Endothelial cell (in vitro differentiated cells): ENCODE measurements around the gene VWA5B1. TPM values are rescaled to one million over a fixed set of nuclear protein-coding genes. Genes with fewer than 3 reads are reported as not detected.
A peak's percentile ranks its signal among the peaks of the same experiment; 100 is the strongest.

ENCODE experiments used
- DNase-seq: peaks from one replicate; pipeline ENCODE4 v3.0.0; 2021; ENCODE audit warnings: low spot score
- H3K27ac Mint-ChIP-seq: one replicate; pipeline ENCODE4 v1.8.0; 2021; ENCODE audit warnings: mixed read lengths, inconsistent platforms; ENCODE audit not compliant: unreplicated experiment
- H3K27me3 Mint-ChIP-seq: one replicate; pipeline ENCODE4 v1.8.0; 2021; ENCODE audit warnings: mild to moderate bottlenecking, moderate library complexity, mixed read lengths, inconsistent platforms; ENCODE audit not compliant: unreplicated experiment
- H3K36me3 Mint-ChIP-seq: one replicate; pipeline ENCODE4 v1.8.0; 2021; ENCODE audit warnings: mild to moderate bottlenecking, low read depth, mixed read lengths, inconsistent platforms; ENCODE audit not compliant: unreplicated experiment
- H3K4me1 Mint-ChIP-seq: one replicate; pipeline ENCODE4 v1.8.0; 2021; ENCODE audit warnings: mild to moderate bottlenecking, mixed read lengths, inconsistent platforms; ENCODE audit not compliant: unreplicated experiment
- H3K4me3 Mint-ChIP-seq: one replicate; pipeline ENCODE4 v1.8.0; 2021; ENCODE audit warnings: mild to moderate bottlenecking, mixed read lengths, inconsistent platforms; ENCODE audit not compliant: unreplicated experiment
- H3K9me3 Mint-ChIP-seq: one replicate; pipeline ENCODE4 v1.8.0; 2021; ENCODE audit warnings: mixed read lengths, inconsistent platforms; ENCODE audit not compliant: unreplicated experiment
- total RNA-seq: library from RNA; stranded (reverse); fragmentation: NEBNext Ultra II Directional; extraction: Animal tissue kit (Norgen Biotek cat#: 25700); gene quantifications from one replicate; pipeline ENCODE4 v1.2.1, GENCODE V29; 2021; ENCODE audit not compliant: unreplicated experiment
- TF ChIP-seq, protein P1 (sequence below): fragments of 200-600 bp; sonication (generic); IDR thresholded peaks from one replicate; pipeline ENCODE4 v1.5.0; 2021; ENCODE audit warnings: antibody characterized with exemption; ENCODE audit not compliant: unreplicated experiment

Gene VWA5B1
- total RNA-seq, 1 donor from 2014 or later: not detected

DNA sequence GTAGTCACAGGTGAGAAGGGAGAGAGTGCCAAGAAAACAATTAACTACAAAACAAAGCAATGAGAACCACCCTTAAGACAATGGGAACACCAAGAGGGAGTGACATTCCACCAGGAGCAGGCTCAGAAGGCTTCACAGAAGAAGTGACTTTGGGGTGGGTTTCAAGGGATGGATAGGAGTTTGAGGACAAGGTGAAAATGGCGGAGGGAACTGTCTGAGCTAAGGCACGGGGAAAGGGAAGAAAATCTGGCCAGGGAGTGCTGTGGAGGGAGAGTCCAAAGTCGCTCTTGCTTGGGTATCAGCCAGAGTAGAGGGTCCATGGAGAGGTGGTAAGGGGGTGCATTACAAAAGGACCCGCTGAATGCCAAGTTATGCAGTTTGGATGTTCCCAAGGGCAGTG is 108.1 kb downstream of the VWA5B1 start:
- Mint-ChIP-seq H3K27me3 (peaks cover 9% of the 10 kb centered on the region), H3K4me3 (no peak overlapping the region), H3K9me3 (no peaks in the 10 kb centered on the region), H3K36me3 (no peaks in the 10 kb centered on the region), H3K4me1 (no peaks in the 10 kb centered on the region), H3K27ac (no peak overlapping the region)
- TF ChIP-seq, protein P1, sequence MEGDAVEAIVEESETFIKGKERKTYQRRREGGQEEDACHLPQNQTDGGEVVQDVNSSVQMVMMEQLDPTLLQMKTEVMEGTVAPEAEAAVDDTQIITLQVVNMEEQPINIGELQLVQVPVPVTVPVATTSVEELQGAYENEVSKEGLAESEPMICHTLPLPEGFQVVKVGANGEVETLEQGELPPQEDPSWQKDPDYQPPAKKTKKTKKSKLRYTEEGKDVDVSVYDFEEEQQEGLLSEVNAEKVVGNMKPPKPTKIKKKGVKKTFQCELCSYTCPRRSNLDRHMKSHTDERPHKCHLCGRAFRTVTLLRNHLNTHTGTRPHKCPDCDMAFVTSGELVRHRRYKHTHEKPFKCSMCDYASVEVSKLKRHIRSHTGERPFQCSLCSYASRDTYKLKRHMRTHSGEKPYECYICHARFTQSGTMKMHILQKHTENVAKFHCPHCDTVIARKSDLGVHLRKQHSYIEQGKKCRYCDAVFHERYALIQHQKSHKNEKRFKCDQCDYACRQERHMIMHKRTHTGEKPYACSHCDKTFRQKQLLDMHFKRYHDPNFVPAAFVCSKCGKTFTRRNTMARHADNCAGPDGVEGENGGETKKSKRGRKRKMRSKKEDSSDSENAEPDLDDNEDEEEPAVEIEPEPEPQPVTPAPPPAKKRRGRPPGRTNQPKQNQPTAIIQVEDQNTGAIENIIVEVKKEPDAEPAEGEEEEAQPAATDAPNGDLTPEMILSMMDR: no peak
- no peak for DNase-seq

DNA sequence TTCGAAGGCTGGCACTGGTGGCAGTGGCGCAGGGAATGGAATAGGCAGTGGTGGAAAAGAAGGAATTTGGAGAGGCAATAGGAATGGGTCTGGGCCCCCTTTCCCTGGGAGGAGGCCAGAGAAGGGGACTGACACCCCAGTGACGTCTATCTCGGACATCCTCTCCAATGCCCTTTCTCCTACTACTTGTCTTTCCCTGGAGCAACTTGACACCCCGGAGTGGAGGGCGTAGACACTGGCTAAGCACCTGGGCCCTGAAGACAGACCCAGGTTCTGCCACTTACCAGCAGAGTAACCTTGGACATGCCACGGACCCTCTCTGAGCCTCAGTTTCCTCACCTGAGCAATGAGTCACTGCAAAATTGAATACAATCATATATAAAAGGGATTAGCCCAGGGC is 108.5 kb downstream of the VWA5B1 start:
- H3K27ac Mint-ChIP-seq: no peak overlapping the region
- H3K4me3 Mint-ChIP-seq: no peak overlapping the region
- H3K27me3 Mint-ChIP-seq: peaks cover 9% of the 10 kb centered on the region
- H3K9me3 Mint-ChIP-seq: no peaks in the 10 kb centered on the region
- TF ChIP-seq, protein P1: no peak
- DNase-seq: no peak
- H3K36me3 Mint-ChIP-seq: no peaks in the 10 kb centered on the region
- no peaks in the 10 kb centered on the region for H3K4me1 Mint-ChIP-seq

DNA sequence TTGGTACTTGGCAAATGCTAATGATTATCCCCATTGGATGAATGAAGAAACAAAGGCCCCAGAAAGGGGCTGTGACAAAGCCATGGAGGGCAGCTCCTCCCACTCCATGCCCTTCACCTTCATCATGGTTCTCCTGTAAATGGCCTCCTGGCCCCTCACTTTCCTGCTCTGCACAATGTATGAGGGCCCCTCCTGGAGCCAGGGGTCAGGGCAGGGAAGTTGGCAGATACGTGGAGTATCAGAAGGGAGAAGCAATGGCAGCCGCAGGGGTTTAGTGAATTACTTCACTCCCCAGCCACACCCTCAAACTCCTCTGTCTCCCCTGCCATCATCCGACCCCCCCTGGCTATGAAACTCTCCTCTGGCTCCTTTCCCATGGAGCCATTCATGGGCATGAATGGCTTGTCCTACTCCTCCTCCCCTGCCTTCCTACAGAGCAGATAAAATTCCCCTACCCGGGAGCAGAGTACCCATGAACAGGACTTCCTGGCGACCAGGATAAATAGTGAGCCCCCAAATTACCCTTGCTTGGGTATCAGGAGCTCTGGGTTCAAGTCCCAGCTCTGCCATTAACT is 109.0 kb downstream of the VWA5B1 start:
- no peak for DNase-seq
- no peaks in the 10 kb centered on the region for H3K36me3 Mint-ChIP-seq
- TF ChIP-seq, protein P1: no peak
- H3K4me1 Mint-ChIP-seq: no peaks in the 10 kb centered on the region
- no peaks in the 10 kb centered on the region for H3K9me3 Mint-ChIP-seq
- no peak overlapping the region for H3K4me3 Mint-ChIP-seq
- peak overlapping the region; percentile 30 for H3K27ac Mint-ChIP-seq
- H3K27me3 Mint-ChIP-seq: peaks cover 9% of the 10 kb centered on the region

DNA sequence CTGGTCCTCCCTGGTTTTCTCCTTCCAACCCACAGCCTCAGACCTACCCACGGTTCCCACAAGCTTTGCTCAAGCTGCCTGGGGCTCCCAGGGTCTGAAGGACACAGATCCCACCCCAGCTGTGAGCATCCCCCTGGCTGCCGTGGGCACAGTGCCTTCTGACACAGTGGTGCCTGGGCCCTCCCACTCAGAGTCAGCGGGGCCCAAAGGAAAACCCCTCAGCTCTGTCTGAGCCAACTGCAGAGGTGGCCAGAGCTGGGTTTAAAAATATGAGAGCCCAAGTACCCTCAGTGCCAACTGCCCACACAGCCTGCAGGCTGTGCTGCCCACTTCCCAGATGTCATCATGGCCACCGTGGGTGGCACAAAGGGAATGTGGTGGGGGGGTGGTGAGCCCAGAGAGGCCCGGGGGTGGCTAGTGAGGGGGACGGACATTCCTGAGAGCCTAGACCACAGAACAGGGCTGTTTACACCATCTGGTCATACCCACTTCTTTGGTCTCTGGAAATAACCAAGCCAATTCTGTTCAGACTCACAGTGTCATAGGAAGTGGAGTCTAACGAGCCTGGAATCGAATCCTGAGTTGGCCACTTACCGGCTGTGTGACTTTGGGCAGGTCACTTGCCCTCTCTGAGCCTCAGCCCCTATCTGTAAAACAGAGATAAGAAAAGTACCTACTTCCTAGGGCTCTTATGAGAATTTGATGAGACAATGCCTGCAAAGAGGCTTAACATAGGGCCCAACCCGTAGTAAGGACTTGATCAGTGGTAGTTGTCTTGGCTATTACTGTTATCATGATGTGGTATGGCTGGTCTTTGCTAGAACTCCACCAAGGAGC is 109.9 kb downstream of the VWA5B1 start:
- H3K4me3 Mint-ChIP-seq: no peak overlapping the region
- H3K4me1 Mint-ChIP-seq: no peaks in the 10 kb centered on the region
- no peak overlapping the region for H3K27ac Mint-ChIP-seq
- peaks cover 9% of the 10 kb centered on the region for H3K27me3 Mint-ChIP-seq
- H3K36me3 Mint-ChIP-seq: no peaks in the 10 kb centered on the region
- TF ChIP-seq, protein P1: no peak
- no peaks in the 10 kb centered on the region for H3K9me3 Mint-ChIP-seq
- DNase-seq: no peak

DNA sequence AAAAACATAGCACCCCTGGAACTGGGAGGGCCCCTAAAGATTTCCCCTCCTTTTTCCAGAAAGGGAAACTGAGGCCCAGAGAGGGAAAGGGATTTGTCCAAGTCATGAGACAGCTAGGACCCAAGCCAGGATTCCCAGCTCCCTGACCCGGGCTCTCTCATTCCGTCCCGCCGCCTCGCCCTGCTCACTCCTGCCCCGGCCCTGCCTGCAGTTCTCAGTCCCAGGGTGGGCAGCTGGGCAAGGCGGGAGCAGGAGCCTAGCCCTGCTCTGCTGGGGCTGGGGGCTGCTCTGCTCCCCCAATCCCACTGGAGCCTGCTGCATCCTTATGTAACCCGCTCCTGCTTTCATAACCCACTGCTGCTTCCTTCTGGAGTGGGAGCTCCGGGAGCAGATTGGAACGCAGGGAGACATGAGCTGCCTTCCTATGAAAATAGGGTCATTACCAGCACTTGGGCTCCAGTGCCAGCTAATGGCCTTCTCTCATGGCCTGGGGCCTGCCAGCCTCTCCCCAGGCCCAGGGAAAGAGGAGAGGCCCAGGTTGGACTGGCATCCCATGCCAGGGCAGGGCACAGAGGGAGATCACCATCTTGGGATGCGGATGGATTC is 110.8 kb downstream of the VWA5B1 start:
- TF ChIP-seq, protein P1: no peak
- H3K9me3 Mint-ChIP-seq: no peaks in the 10 kb centered on the region
- no peak overlapping the region for H3K27ac Mint-ChIP-seq
- DNase-seq: no peak
- no peaks in the 10 kb centered on the region for H3K36me3 Mint-ChIP-seq
- H3K4me1 Mint-ChIP-seq: peaks cover 7% of the 10 kb centered on the region
- H3K27me3 Mint-ChIP-seq: peaks cover 9% of the 10 kb centered on the region
- H3K4me3 Mint-ChIP-seq: no peak overlapping the region
